SK-N-SH (cell line): Measurements from ENCODE around the gene ZFHX3. TPM values are rescaled to one million over a fixed set of nuclear protein-coding genes. Genes with fewer than 3 reads are reported as not detected.

Experiments used
- CTCF ChIA-PET: fragments of 300-600, 350-600 bp; formaldehyde crosslinking; extraction: SDS; loops from one replicate; lab custom pipeline; 2021; lab: Yijun Ruan, JAX
- POLR2A ChIA-PET: fragments of 350-600 bp; sonication (Branson Sonifier 250); formaldehyde crosslinking; extraction: SDS; loops from one replicate; lab custom pipeline; 2020; ENCODE audit warnings: antibody characterized with exemption, inconsistent platforms; lab: Yijun Ruan, JAX
- DNase-seq: peaks from one replicate; pipeline ENCODE4 v3.0.0; 2012
- H2AFZ ChIP-seq: fragments of 200-600 bp; sonication (generic); 2 replicates; pipeline ENCODE4 v1.8.1; 2016; ENCODE audit warnings: antibody characterized with exemption, mild to moderate bottlenecking, low read depth
- H3F3A ChIP-seq: fragments of 200-600 bp; sonication (generic); replicated peaks from 2 replicates; pipeline ENCODE3; 2016; ENCODE audit warnings: antibody characterized with exemption, mild to moderate bottlenecking; ENCODE audit not compliant: insufficient read depth
- H3K27ac ChIP-seq, 2 experiments: fragments of 200-500 bp in 1 of 2; fragments of 200-600 bp in 1 of 2; sonication (Bioruptor generic) in 1 of 2; sonication (generic), shearing (Covaris generic) in 1 of 2; 2 replicates each; pipeline versions ENCODE4 v1.5.1 to v1.6.1; 2014 to 2016; ENCODE audit warnings: low read depth in 2 of 2, inconsistent platforms in 1 of 2, low read length in 1 of 2, mild to moderate bottlenecking in 1 of 2, mixed read lengths in 1 of 2
- H3K27me3 ChIP-seq: fragments of 200-600 bp; sonication (generic), shearing (Covaris generic); 2 replicates; pipeline ENCODE4 v1.6.1; 2016; ENCODE audit warnings: mixed run types; ENCODE audit not compliant: insufficient read depth
- H3K36me3 ChIP-seq, 2 experiments: fragments of 200-500 bp in 1 of 2; fragments of 200-600 bp in 1 of 2; sonication (Bioruptor generic) in 1 of 2; sonication (generic) in 1 of 2; replicated peaks in 1 of 2; 2 replicates each; pipeline versions ENCODE3 to v1.5.1; 2014 to 2016; ENCODE audit warnings: low read length in 1 of 2, mild to moderate bottlenecking in 1 of 2; ENCODE audit not compliant: insufficient read depth in 2 of 2, control insufficient read depth in 1 of 2
- H3K4me1 ChIP-seq, 2 experiments: fragments of 200-500 bp in 1 of 2; fragments of 200-600 bp in 1 of 2; sonication (Bioruptor generic) in 1 of 2; sonication (generic), shearing (Covaris generic) in 1 of 2; 2 replicates each; pipeline versions ENCODE4 v1.5.1 to v1.6.1; 2014 to 2016; ENCODE audit warnings: low read depth in 1 of 2, low read length in 1 of 2, mixed run types in 1 of 2; ENCODE audit not compliant: insufficient read depth in 2 of 2, control insufficient read depth in 1 of 2
- H3K4me2 ChIP-seq: fragments of 200-600 bp; sonication (generic), shearing (Covaris generic); 2 replicates; pipeline ENCODE4 v1.6.1; 2017; ENCODE audit warnings: mixed run types
- H3K4me3 ChIP-seq, 2 experiments: fragments of 200-500 bp in 1 of 2; fragments of 200-600 bp in 1 of 2; sonication (Bioruptor generic) in 1 of 2; sonication (generic), shearing (Covaris generic) in 1 of 2; 2 replicates each; pipeline versions ENCODE4 v1.5.1 to v1.8.1; 2014 to 2016; ENCODE audit warnings: low read depth in 2 of 2, inconsistent platforms in 1 of 2, low read length in 1 of 2, mild to moderate bottlenecking in 1 of 2, mixed read lengths in 1 of 2, moderate library complexity in 1 of 2
- H3K79me2 ChIP-seq: fragments of 200-600 bp; sonication (generic); 2 replicates; pipeline ENCODE4 v1.8.1; 2017; ENCODE audit warnings: mild to moderate bottlenecking; ENCODE audit not compliant: insufficient read depth
- H3K9ac ChIP-seq: fragments of 200-600 bp; sonication (generic); 2 replicates; pipeline ENCODE4 v1.6.1; 2017; ENCODE audit warnings: mixed run types
- H3K9me2 ChIP-seq: fragments of 200-600 bp; sonication (generic); 2 replicates; pipeline ENCODE4 v1.6.1; 2017; ENCODE audit warnings: mixed run types
- H3K9me3 ChIP-seq: fragments of 200-600 bp; sonication (generic); 2 replicates; pipeline ENCODE4 v1.6.1; 2017; ENCODE audit warnings: mixed run types, mild to moderate bottlenecking, moderate library complexity
- H4K20me1 ChIP-seq: fragments of 200-600 bp; sonication (generic); 2 replicates; pipeline ENCODE4 v1.6.1; 2017; ENCODE audit warnings: mild to moderate bottlenecking, mixed run types; ENCODE audit not compliant: insufficient read depth
- CTCF ChIP-seq: fragments of 200-600 bp; sonication (generic); IDR thresholded peaks from 2 replicates; pipeline ENCODE4 v1.6.1; 2017; ENCODE audit warnings: antibody characterized with exemption, mild to moderate bottlenecking, moderate library complexity
- ELF1 ChIP-seq: IDR thresholded peaks from 2 replicates; pipeline ENCODE4 v1.4.0; 2012
- EZH2phosphoT487 ChIP-seq: fragments of 200-600 bp; sonication (generic); IDR thresholded peaks from 2 replicates; pipeline ENCODE4 v1.6.1; 2017; ENCODE audit warnings: low read depth, mixed run types, mild to moderate bottlenecking, antibody characterized with exemption, moderate library complexity, borderline replicate concordance
- FOXJ3 ChIP-seq: sonication (generic); formaldehyde crosslinking; IDR thresholded peaks from 2 replicates; pipeline ENCODE4 v1.5.1; 2020; ENCODE audit warnings: mild to moderate bottlenecking, missing genetic modification reagents
- FOXM1 ChIP-seq: IDR thresholded peaks from 2 replicates; pipeline ENCODE4 v1.4.0; 2012; ENCODE audit warnings: low read depth, mild to moderate bottlenecking
- IRF3 ChIP-seq: fragments of 150-350 bp; IDR thresholded peaks from 2 replicates; pipeline ENCODE4 v1.6.1; 2016; ENCODE audit warnings: mild to moderate bottlenecking, low read depth, low read length
- JUND ChIP-seq: IDR thresholded peaks from 2 replicates; pipeline ENCODE4 v1.4.0; 2012
- NFIC ChIP-seq: IDR thresholded peaks from 2 replicates; pipeline ENCODE4 v1.4.0; 2012; ENCODE audit warnings: borderline replicate concordance
- NRF1 ChIP-seq: IDR thresholded peaks from 2 replicates; pipeline ENCODE4 v1.6.1; 2012; ENCODE audit warnings: low read depth, mild to moderate bottlenecking, low read length
- PBX3 ChIP-seq: IDR thresholded peaks from 2 replicates; pipeline ENCODE4; 2012
- POLR2AphosphoS5 ChIP-seq: IDR thresholded peaks from 2 replicates; pipeline ENCODE4 v1.6.1; 2012; ENCODE audit warnings: low read depth, low read length
- RAD21 ChIP-seq: IDR thresholded peaks from 2 replicates; pipeline ENCODE4 v1.6.1; 2012; ENCODE audit warnings: mild to moderate bottlenecking, low read length
- RXRA ChIP-seq: IDR thresholded peaks from 2 replicates; pipeline ENCODE4 v1.4.0; 2012; ENCODE audit warnings: low read depth, mild to moderate bottlenecking, borderline replicate concordance
- SIN3A ChIP-seq: IDR thresholded peaks from 2 replicates; pipeline ENCODE4 v1.6.1; 2012; ENCODE audit warnings: low read depth, mild to moderate bottlenecking, low read length, moderate library complexity, borderline replicate concordance
- SMC3 ChIP-seq: IDR thresholded peaks from 2 replicates; pipeline ENCODE4 v1.6.1; 2012; ENCODE audit warnings: low read depth, low read length, improper control_type of control experiment
- TAF1 ChIP-seq: IDR thresholded peaks from 2 replicates; pipeline ENCODE4 v1.6.1; 2012; ENCODE audit warnings: low read depth, mild to moderate bottlenecking, low read length, moderate library complexity, borderline replicate concordance
- TCF12 ChIP-seq: IDR thresholded peaks from 2 replicates; pipeline ENCODE4 v1.4.0; 2012
- TEAD4 ChIP-seq: IDR thresholded peaks from 2 replicates; pipeline ENCODE4 v1.4.0; 2012; ENCODE audit warnings: mild to moderate bottlenecking, borderline replicate concordance; ENCODE audit not compliant: insufficient read depth
- USF2 ChIP-seq: fragments of 150-350 bp; IDR thresholded peaks from 2 replicates; pipeline ENCODE4 v1.6.1; 2017; ENCODE audit warnings: antibody characterized with exemption, low read length, low read depth, borderline replicate concordance
- WGBS: methylation state at CpG from one replicate; pipeline ENCODE4 v1.1.6; 2017; ENCODE audit warnings: low lambda C conversion rate; 5-methylcytosine and 5-hydroxymethylcytosine counted together
- polyA plus RNA-seq, 3 experiments: library from polyadenylated mRNA; depleted of rRNA; stranded (reverse); fragments of >200 nt; gene quantifications; 2 replicates each; pipeline ENCODE4 v1.2.3, GENCODE V29; 2012

ZFHX3 gene
- polyA plus RNA-seq, 1 of the 3 experiments (the other 2 are of a cell fraction), result 2.0 TPM

GRCh38 chr16:72898216-72898825, 149.6 kb downstream of the ZFHX3 start:
- Histone ChIP-seq H3K9me3 (no peaks in the 10 kb centered on the region), H3K36me3 (no peaks in the 10 kb centered on the region), H3K4me1 (peaks cover 4 to 8% of the 10 kb centered on the region in 2 experiments; a peak in 2 of 4 replicates), H3K27me3 (no peaks in the 10 kb centered on the region), H3K4me3 (no peak overlapping the region), H3K79me2 (peaks cover 50% of the 10 kb centered on the region), H3K9ac (no peak overlapping the region), H2AFZ (no peak overlapping the region), H3K4me2 (no peak overlapping the region), H3F3A (no peaks in the 10 kb centered on the region), H4K20me1 (peaks cover 20% of the 10 kb centered on the region; the same call in 1 of the 2 replicates), H3K9me2 (no peaks in the 10 kb centered on the region), H3K27ac (no peak overlapping the region)
- POLR2A ChIA-PET, result no interaction called here
- no peak for DNase-seq
- CTCF ChIA-PET, result interaction anchor here (0.9 kb wide), 1 partner anchor 14 kb away, joined by 3 read pairs; no protein-coding TSS in a partner anchor
- 98% methylated on average over 8 of the region's 8 CpGs for WGBS
- no peak for TF ChIP-seq FOXM1
- TF ChIP-seq PBX3, result no peak
- no peak for TF ChIP-seq IRF3
- no peak for TF ChIP-seq POLR2AphosphoS5
- TF ChIP-seq RAD21, result no peak
- TF ChIP-seq JUND, result no peak
- no peak for TF ChIP-seq SMC3
- no peak for TF ChIP-seq EZH2phosphoT487
- no peak for TF ChIP-seq TCF12
- no peak for TF ChIP-seq RXRA
- TF ChIP-seq USF2, result no peak

- no peaks in the 10 kb centered on the region for H3K9me2 ChIP-seq
- H3K4me2 ChIP-seq, result no peak overlapping the region
- H3K79me2 ChIP-seq, result peaks cover 52% of the 10 kb centered on the region
- 98% methylated on average over 6 of the region's 6 CpGs for WGBS
- H3K4me3 ChIP-seq, result no peak overlapping the region
- DNase-seq, result no peak
- H3K27ac ChIP-seq, result no peak overlapping the region
- H3K9me3 ChIP-seq, result no peaks in the 10 kb centered on the region
- H3K4me1 ChIP-seq, result peaks cover 4 to 8% of the 10 kb centered on the region in 2 experiments; a peak in 2 of 4 replicates
- H3K27me3 ChIP-seq, result no peaks in the 10 kb centered on the region
- no peak for TF ChIP-seq RAD21
- TF ChIP-seq TAF1, result no peak
- no peak for TF ChIP-seq TEAD4
- no peak for TF ChIP-seq NRF1
- TF ChIP-seq ELF1, result no peak
- no peak for TF ChIP-seq CTCF
- TF ChIP-seq NFIC, result no peak
- TF ChIP-seq FOXJ3 (CRISPR knock-in tag), result no peak
- TF ChIP-seq SIN3A, result no peak
- H2AFZ ChIP-seq, result no peak overlapping the region
- ChIA-PET CTCF (no interaction called here), POLR2A (no interaction called here)
- no peaks in the 10 kb centered on the region for H3F3A ChIP-seq
- no peak overlapping the region for H3K9ac ChIP-seq
- no peaks in the 10 kb centered on the region for H3K36me3 ChIP-seq
- H4K20me1 ChIP-seq, result peaks cover 20% of the 10 kb centered on the region; the same call in 1 of the 2 replicates
Observed at GRCh38 chr16:72897707-72898106, 150.2 kb downstream of the ZFHX3 start.
